HepG2 (cell line): ENCODE data around the gene ASAP2. TPM values are rescaled to one million over a fixed set of nuclear protein-coding genes. Genes with fewer than 3 reads are reported as not detected.

ENCODE experiments used
- CENPT ChIP-seq: sonication (generic); formaldehyde crosslinking; IDR thresholded peaks from 2 replicates; pipeline ENCODE4 v1.8.0; 2022; ENCODE audit warnings: low read depth, mild to moderate bottlenecking, moderate library complexity, missing genetic modification reagents
- HMG20A ChIP-seq: IDR thresholded peaks from 2 replicates; pipeline ENCODE4 v1.6.1; 2016; ENCODE audit warnings: borderline replicate concordance
- IKZF1 ChIP-seq: fragments of 450-650 bp; IDR thresholded peaks from 2 replicates; pipeline ENCODE4 v1.7.1; 2016
- JARID2 ChIP-seq: sonication (generic); formaldehyde crosslinking; IDR thresholded peaks from 2 replicates; pipeline ENCODE4 v1.8.1; 2023; ENCODE audit warnings: missing genetic modification reagents, inconsistent platforms; ENCODE audit not compliant: insufficient replicate concordance
- MTA1 ChIP-seq: sonication (generic); formaldehyde crosslinking; IDR thresholded peaks from 2 replicates; pipeline ENCODE4 v1.4.0; 2020; ENCODE audit warnings: missing genetic modification reagents, mild to moderate bottlenecking, borderline replicate concordance
- MTF2 ChIP-seq: sonication (generic); formaldehyde crosslinking; IDR thresholded peaks from 2 replicates; pipeline ENCODE4 v1.5.0; 2020; ENCODE audit warnings: missing genetic modification reagents, borderline replicate concordance
- RELA ChIP-seq: sonication (generic); formaldehyde crosslinking; IDR thresholded peaks from 2 replicates; pipeline ENCODE4 v1.4.0; 2020; ENCODE audit warnings: missing genetic modification reagents
- RFX3 ChIP-seq: IDR thresholded peaks from 2 replicates; pipeline ENCODE4 v1.6.1; 2016; ENCODE audit warnings: missing biosample characterization, missing genetic modification reagents
- RNF2 ChIP-seq: fragments of 450-650 bp; conservative IDR thresholded peaks from 2 replicates; pipeline ENCODE4 v1.6.1; 2016; ENCODE audit warnings: low read depth
- SATB2 ChIP-seq: sonication (generic); formaldehyde crosslinking; IDR thresholded peaks from 2 replicates; pipeline ENCODE4 v1.5.0; 2020; ENCODE audit warnings: missing genetic modification reagents
- SRSF4 ChIP-seq: fragments of 200-400 bp; formaldehyde crosslinking; IDR thresholded peaks from one replicate; pipeline ENCODE4 v1.6.1; 2018; ENCODE audit warnings: mild to moderate bottlenecking, low read depth, low read length, moderate library complexity; ENCODE audit not compliant: poor library complexity, severe bottlenecking
- ZFYVE20 ChIP-seq: sonication (generic); formaldehyde crosslinking; IDR thresholded peaks from 2 replicates; pipeline ENCODE4 v1.8.0; 2023; ENCODE audit warnings: low read depth, mild to moderate bottlenecking, moderate library complexity, missing genetic modification reagents, borderline replicate concordance
- ZNF225 ChIP-seq: sonication (generic); formaldehyde crosslinking; IDR thresholded peaks from 2 replicates; pipeline ENCODE4 v1.4.0; 2020; ENCODE audit warnings: mild to moderate bottlenecking, missing genetic modification reagents
- ZNF251 ChIP-seq: sonication (generic); formaldehyde crosslinking; IDR thresholded peaks from 2 replicates; pipeline ENCODE4 v1.9.0; 2021; ENCODE audit warnings: mild to moderate bottlenecking, missing genetic modification reagents
- ZNF264 ChIP-seq: sonication (generic); formaldehyde crosslinking; IDR thresholded peaks from 2 replicates; pipeline ENCODE4 v1.4.0; 2020; ENCODE audit warnings: missing genetic modification reagents
- ZNF382 ChIP-seq: sonication (generic); formaldehyde crosslinking; IDR thresholded peaks from 2 replicates; pipeline ENCODE4 v1.5.0; 2020; ENCODE audit warnings: missing genetic modification reagents, mild to moderate bottlenecking, borderline replicate concordance
- ZNF430 ChIP-seq: sonication (generic); formaldehyde crosslinking; IDR thresholded peaks from 2 replicates; pipeline ENCODE4 v1.9.0; 2021; ENCODE audit warnings: mild to moderate bottlenecking, missing genetic modification reagents
- ZNF44 ChIP-seq: sonication (generic); formaldehyde crosslinking; IDR thresholded peaks from 2 replicates; pipeline ENCODE4 v1.5.1; 2020; ENCODE audit warnings: mild to moderate bottlenecking, missing genetic modification reagents
- ZNF510 ChIP-seq: sonication (generic); formaldehyde crosslinking; IDR thresholded peaks from 2 replicates; pipeline ENCODE4 v1.4.0; 2020; ENCODE audit warnings: low read depth, mild to moderate bottlenecking, missing genetic modification reagents
- ZNF567 ChIP-seq: sonication (generic); formaldehyde crosslinking; IDR thresholded peaks from 2 replicates; pipeline ENCODE4 v1.8.1; 2023; ENCODE audit warnings: mild to moderate bottlenecking, missing genetic modification reagents, borderline replicate concordance
- ZNF672 ChIP-seq: sonication (generic); formaldehyde crosslinking; IDR thresholded peaks from 2 replicates; pipeline ENCODE4 v1.8.1; 2022; ENCODE audit warnings: missing genetic modification reagents
- ZNF879 ChIP-seq: sonication (generic); formaldehyde crosslinking; IDR thresholded peaks from 2 replicates; pipeline ENCODE4 v1.8.1; 2023; ENCODE audit warnings: missing genetic modification reagents
- polyA plus RNA-seq, 8 experiments: library from polyadenylated mRNA; depleted of rRNA in 3 of 8; stranded (reverse) in 7 of 8; unstranded in 1 of 8; fragments of >200 nt; fragmentation: Illumina TruSeq in 4 of 8; extraction: Trizol in 4 of 8; gene quantifications; 2 replicates each; pipeline versions ENCODE4 v1.2.1 to v1.2.3, GENCODE V29; 2011 to 2016; ENCODE audit warnings: low read depth in 4 of 8, missing spikeins in 1 of 8, mixed read lengths in 1 of 8; ENCODE audit not compliant: insufficient read depth in 1 of 8
- total RNA-seq, 5 experiments: library from RNA; depleted of rRNA; stranded (reverse); fragments of >200 nt; fragmentation: Illumina TruSeq; extraction: Trizol; gene quantifications; 2 replicates each; pipeline ENCODE4 v1.2.3, GENCODE V29; 2016; ENCODE audit warnings: low read depth in 1 of 5
- TF ChIP-seq, protein P1 (sequence below): sonication (generic); formaldehyde crosslinking; conservative IDR thresholded peaks from 2 replicates; pipeline ENCODE4 v1.4.0; 2020; ENCODE audit warnings: missing genetic modification reagents
- TF ChIP-seq, protein P2 (sequence below): sonication (generic); formaldehyde crosslinking; IDR thresholded peaks from 2 replicates; pipeline ENCODE4 v1.4.0; 2020; ENCODE audit warnings: mild to moderate bottlenecking, low read depth, missing genetic modification reagents
- TF ChIP-seq, protein P3 (sequence below): sonication (generic); formaldehyde crosslinking; conservative IDR thresholded peaks from 2 replicates; pipeline ENCODE4 v1.8.1; 2023; ENCODE audit warnings: missing genetic modification reagents
- TF ChIP-seq, protein P4 (sequence below): sonication (generic); formaldehyde crosslinking; IDR thresholded peaks from 2 replicates; pipeline ENCODE4 v1.8.1; 2023; ENCODE audit warnings: missing genetic modification reagents, inconsistent platforms, borderline replicate concordance

Gene ASAP2
- total and polyA plus RNA-seq, 2 of the 13 experiments (the other 11 are each of a cell fraction or from before 2014, with no cell fraction given) = 7.3 to 22.3 TPM

DNA sequence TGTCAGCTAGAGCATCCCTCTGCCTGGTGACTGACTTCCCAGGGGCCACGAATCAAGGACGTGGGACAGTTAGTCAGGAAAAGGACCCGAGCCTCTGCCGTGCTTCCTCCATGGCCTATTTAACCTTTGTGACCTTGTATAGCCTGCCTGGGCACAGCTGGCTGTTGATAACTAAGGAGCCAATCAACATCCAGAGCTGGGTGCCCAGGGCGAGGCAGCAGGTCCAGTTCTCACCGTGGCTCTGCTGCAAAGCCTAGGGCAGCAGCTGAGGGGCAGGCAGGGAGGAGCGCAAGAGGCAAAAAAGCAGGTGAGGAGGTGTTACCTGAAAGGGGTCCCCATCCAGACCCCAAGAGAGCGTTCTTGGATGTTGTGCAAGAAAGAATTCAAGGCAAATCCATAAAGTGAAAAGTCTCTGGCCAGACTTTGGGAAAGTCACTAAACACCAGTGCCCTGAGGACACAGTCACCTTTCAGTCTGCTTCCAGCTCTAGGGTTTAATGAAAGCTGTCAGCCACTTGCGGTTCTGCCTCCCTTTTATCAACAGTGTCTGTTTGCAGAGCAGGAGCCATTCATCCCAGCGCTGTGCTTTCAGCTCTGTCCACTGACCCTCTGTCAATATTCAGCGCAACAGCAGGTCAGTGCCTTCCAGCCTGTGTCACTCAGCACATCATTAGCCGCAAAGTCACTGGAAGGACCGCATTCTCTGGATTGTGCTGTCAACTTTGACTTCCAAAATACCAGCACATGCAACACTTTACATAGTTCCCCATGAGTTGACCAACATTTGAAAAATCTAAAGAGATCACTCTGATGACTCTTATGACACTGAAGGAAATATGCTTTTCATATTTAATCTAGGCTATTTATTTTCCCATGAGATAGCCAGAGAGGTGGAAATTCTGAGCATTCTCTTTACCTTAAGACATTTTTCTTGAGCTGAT lies 38.6 kb upstream of the ASAP2 start (continued):
- TF ChIP-seq RNF2 = no peak
- no peak for TF ChIP-seq RELA (CRISPR knock-in tag)
- no peak for TF ChIP-seq ZNF44
- TF ChIP-seq ZNF510 (CRISPR knock-in tag) = no peak
- TF ChIP-seq MTF2 = no peak
- no peak for TF ChIP-seq ZNF879 (CRISPR knock-in tag)
- TF ChIP-seq ZNF672 (CRISPR knock-in tag) = no peak
- TF ChIP-seq JARID2 (CRISPR knock-in tag) = no peak
- TF ChIP-seq IKZF1 = no peak
- no peak for TF ChIP-seq ZNF382 (CRISPR knock-in tag)
- TF ChIP-seq, protein P1, sequence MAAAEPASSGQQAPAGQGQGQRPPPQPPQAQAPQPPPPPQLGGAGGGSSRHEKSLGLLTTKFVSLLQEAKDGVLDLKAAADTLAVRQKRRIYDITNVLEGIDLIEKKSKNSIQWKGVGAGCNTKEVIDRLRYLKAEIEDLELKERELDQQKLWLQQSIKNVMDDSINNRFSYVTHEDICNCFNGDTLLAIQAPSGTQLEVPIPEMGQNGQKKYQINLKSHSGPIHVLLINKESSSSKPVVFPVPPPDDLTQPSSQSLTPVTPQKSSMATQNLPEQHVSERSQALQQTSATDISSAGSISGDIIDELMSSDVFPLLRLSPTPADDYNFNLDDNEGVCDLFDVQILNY = no peak
- no peak for TF ChIP-seq ZNF225
- no peak for TF ChIP-seq ZNF251
- no peak; the same call in 1 of the 2 replicates for TF ChIP-seq ZNF567 (CRISPR knock-in tag)
- TF ChIP-seq, protein P2, sequence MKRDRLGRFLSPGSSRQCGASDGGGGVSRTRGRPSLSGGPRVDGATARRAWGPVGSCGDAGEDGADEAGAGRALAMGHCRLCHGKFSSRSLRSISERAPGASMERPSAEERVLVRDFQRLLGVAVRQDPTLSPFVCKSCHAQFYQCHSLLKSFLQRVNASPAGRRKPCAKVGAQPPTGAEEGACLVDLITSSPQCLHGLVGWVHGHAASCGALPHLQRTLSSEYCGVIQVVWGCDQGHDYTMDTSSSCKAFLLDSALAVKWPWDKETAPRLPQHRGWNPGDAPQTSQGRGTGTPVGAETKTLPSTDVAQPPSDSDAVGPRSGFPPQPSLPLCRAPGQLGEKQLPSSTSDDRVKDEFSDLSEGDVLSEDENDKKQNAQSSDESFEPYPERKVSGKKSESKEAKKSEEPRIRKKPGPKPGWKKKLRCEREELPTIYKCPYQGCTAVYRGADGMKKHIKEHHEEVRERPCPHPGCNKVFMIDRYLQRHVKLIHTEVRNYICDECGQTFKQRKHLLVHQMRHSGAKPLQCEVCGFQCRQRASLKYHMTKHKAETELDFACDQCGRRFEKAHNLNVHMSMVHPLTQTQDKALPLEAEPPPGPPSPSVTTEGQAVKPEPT (CRISPR knock-in tag) = no peak
- TF ChIP-seq RFX3 (CRISPR knock-in tag) = no peak
- TF ChIP-seq, protein P3, sequence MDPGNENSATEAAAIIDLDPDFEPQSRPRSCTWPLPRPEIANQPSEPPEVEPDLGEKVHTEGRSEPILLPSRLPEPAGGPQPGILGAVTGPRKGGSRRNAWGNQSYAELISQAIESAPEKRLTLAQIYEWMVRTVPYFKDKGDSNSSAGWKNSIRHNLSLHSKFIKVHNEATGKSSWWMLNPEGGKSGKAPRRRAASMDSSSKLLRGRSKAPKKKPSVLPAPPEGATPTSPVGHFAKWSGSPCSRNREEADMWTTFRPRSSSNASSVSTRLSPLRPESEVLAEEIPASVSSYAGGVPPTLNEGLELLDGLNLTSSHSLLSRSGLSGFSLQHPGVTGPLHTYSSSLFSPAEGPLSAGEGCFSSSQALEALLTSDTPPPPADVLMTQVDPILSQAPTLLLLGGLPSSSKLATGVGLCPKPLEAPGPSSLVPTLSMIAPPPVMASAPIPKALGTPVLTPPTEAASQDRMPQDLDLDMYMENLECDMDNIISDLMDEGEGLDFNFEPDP (CRISPR knock-in tag) = no peak
- no peak for TF ChIP-seq ZNF430 (CRISPR knock-in tag)
- TF ChIP-seq ZFYVE20 (CRISPR knock-in tag) = no peak
- TF ChIP-seq MTA1 (CRISPR knock-in tag) = no peak
- no peak for TF ChIP-seq SRSF4
- peak; percentile 96 for TF ChIP-seq HMG20A (CRISPR knock-in tag)
- TF ChIP-seq, protein P4, sequence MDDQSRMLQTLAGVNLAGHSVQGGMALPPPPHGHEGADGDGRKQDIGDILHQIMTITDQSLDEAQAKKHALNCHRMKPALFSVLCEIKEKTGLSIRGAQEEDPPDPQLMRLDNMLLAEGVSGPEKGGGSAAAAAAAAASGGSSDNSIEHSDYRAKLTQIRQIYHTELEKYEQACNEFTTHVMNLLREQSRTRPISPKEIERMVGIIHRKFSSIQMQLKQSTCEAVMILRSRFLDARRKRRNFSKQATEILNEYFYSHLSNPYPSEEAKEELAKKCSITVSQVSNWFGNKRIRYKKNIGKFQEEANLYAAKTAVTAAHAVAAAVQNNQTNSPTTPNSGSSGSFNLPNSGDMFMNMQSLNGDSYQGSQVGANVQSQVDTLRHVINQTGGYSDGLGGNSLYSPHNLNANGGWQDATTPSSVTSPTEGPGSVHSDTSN (CRISPR knock-in tag) = no peak
- peak; percentile 83; the same call in 1 of the 2 replicates for TF ChIP-seq ZNF264 (CRISPR knock-in tag)
- TF ChIP-seq SATB2 (CRISPR knock-in tag) = no peak
- TF ChIP-seq CENPT (CRISPR knock-in tag) = no peak
